DMS 273 (cell line): ENCODE measurements around the gene STX1B.
"Not testable (repeated sequence)": the region's sequence is repeated elsewhere in the genome, so short reads cannot be mapped to it uniquely, and the experiment has no call there.

ENCODE experiments used
- DNase-seq: peaks from one replicate; lab custom pipeline; 2025; ENCODE audit not compliant: unreplicated experiment; lab: John Stamatoyannopoulos, UW

Gene STX1B

GRCh38 chr16:31010585-31011325 is at the start of gene STX1B:
TSS of gene STX1B (minus strand) at chr16:31010638. CDS start at chr16:31010396, 242 bp downstream.
- DNase-seq = peak; percentile 83

DNA sequence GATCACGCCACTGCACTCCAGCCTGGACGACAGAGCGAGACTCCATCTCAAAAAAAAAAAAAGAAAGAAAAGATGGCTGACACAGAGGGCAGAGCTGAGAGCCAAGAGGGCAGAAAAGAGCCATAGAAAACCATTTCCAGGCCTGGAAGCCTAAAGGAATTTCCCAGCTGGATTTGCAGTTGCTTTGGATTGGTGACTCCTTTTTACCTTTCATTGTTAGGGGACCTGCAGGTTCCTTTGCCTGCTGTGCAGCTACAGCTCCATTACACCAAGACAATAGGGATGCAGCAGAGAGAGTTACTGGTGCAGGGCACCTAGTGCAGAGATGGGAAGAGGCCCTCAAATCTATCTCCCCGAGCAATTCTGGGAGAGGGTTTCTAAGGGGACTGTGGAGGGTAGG is 45.2 kb upstream of the STX1B start:
- DNase-seq = no peak

- DNase-seq = no peak
Observed at GRCh38 chr16:31052114-31052513, 41.7 kb upstream of the STX1B start.

DNA sequence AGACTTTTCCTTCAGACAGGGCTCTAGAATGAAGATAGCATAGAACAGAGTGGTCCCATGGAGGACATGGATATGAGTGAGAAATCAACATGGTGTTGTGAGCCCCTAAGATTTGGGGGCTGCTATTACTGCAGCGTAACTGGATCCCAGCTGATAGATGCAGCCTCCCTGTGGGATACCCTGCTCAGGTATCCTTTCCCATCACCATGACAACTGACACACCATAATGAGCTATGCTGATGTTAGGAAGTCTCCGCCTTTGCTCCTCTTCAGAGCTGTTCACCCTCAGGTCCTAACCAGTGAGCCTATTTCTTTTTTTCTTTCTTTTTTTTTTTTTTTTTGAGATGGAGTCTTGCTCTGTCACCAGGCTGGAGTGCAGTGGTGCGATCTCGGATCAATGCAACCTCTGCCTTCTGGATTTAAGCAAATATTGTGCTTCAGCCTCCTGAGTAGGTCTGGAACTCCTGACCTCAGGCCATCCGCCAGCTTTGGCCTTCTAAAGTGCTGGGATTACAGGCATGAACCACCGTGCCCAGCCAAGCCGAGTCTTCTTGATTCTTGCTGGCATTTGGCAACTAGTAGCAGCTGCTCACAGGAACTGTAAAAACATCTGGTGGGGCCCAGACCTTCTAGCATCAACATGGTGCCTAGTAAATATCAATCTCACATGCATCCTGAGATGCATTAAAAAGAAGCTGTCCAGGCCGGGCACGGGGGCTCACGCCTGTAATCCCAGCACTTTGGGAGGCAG is 40.0 kb upstream of the STX1B start:
- peak; percentile 68 for DNase-seq

- DNase-seq = no peak
Observed at GRCh38 chr16:31043898-31044481, 33.6 kb upstream of the STX1B start.

DNA sequence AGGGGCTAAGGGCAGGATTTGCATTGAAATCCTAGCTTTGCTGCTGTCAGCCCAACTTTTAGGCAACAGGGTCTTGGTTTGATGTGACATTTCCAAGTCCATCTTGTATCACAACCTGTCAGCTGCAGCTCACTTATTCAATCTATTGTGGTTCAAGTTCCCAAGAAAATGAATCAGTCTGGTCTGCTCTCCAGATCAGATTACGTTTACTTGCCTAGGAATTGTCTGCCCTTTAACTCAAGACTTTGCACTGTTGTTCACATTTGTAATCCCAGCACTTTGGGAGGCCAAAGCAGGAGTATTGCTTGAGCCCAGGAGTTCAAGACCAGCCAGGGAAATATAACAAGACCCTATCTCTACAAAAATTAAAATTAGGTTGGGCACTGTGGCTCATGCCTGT is 32.9 kb upstream of the STX1B start:
- no peak for DNase-seq

DNA sequence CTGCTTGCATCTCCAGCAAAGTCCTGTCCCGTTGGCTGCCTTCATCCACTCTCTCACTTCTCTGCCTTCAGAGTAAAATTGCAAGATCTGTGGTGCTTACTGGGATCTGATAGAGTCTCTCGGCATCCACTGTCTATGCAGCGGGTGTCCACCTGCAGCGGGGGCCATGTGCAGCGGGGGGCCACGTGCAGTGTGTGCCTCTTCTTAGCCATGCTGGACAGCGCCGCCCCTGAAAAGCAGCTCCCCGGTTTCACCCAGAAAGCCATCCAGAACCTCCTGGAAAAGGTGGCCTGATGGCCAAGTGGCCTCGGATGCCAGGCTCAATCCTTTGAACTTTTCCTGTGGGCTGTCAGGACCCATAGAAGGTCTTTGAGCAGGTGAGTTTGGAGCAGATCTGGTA is 32.4 kb upstream of the STX1B start:
- no peak for DNase-seq

DNA sequence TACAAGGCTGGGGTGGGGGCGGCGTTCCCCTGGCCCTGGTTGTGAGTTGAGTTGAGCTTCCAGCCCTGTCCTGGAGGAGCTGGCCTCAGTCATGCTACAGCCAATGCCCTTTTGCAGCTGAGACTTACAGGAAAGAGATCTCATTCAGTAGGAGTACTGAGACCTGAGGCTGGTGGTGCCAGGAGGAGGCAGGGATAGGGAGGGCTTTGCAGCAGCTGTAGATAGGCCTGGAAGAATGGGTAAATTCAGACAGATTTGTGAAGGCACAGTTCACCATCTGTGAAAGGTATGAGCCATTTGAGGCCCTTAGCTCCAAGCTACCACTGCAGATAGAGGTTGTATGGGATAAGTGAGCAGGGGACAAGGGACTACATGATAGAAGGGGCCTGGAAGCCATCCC is 28.6 kb upstream of the STX1B start:
- DNase-seq = no peak

- no peak for DNase-seq
Observed at GRCh38 chr16:31036691-31037090, 26.3 kb upstream of the STX1B start.

- DNase-seq = peak; percentile 95
Observed at GRCh38 chr16:31033709-31034492, 23.5 kb upstream of the STX1B start.

GRCh38 chr16:31032736-31033708 is 22.6 kb upstream of the STX1B start, which contains the start of gene STX4:
TSS of gene STX4 (plus strand) at chr16:31033558. CDS start at chr16:31033806, 248 bp downstream.
- DNase-seq = peak; percentile 99

DNA sequence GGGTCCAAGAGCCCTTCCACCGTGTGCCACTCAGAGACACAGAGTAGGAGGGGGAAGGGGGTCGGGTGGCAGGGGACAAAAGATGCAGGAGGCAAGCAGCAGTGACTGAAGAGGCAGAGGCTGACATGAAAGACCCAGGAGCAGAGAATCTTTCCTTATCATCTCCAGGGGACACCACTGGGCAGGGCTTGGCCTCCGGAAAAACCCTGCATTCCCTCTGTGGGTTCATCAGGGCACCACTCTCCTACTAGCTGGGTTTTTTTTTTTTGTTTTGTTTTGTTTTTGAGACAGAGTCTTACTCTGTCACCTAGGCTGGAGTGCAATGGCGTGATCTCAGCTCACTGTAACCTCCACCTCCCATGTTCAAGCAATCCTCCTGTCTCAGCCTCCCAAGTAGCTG is 20.8 kb upstream of the STX1B start:
- no peak for DNase-seq

GRCh38 chr16:31029272-31029671 is 18.8 kb upstream of the STX1B start:
- DNase-seq = no peak

DNA sequence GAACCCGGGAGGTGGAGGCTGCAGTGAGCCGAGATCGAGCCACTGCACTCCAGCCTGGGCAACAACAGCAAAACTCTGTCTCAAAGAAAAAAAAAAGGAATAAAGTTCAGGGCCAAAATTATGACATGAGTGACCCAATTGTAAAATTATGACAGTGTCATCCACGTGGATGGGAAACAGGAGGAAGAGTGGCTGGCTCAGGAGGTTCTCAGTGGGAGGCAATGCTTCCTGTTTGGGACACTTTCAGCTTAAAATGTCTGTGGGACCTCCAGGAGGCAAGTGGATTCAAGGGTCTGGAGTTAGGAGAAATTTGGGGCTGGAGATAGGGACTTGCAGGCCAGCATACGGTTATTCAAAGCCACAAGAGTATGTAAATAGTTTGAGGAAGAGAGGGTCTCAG is 14.9 kb upstream of the STX1B start:
- DNase-seq = no peak

DNA sequence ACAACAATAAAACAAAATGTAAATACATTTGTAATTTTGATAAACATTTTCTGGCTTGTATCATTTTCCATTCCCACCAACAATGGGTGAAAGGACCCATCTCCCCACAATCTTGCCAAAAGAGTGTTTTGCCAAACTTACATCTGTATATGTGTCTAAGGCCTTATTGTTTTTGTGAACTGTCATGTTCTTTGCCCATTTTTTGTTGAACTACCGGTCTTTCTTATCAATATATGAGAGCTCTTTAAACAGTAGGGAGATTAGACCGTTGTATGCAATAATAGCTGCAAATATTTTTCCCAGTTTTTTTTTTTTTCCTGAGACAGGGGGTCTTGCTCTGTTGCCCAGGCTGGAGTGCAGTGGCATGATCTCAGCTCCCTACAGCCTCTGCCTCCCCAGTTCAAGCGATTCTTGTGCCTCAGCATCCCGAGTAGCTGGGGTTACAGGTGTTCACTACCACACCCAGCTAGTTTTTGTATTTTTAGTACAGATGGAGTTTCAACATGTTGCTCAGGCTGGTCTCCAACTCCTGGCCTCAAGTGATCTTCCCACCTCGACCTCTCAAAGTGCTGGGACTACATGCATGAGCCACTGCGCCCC is 13.3 kb upstream of the STX1B start:
- no peak for DNase-seq

DNA sequence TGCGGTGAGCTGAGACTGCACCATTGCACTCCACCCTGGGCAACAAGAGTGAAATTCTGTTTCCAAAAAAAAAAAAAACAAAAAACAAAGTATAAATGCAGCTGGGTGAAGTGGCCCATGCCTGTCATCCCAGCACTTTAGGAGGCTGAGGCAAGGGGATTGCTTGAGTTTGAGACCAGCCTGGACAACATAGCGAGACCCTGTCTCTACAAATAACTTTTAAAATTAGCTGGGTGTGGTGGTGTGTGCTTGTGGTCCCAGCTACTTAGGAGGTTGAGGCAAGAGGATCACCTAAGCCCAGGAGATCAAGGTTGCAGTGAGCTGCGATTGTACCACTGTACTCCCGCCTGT is 12.8 kb upstream of the STX1B start:
- no peak for DNase-seq

GRCh38 chr16:31022544-31023251 is 12.3 kb upstream of the STX1B start:
- no peak for DNase-seq

- DNase-seq = no peak
Observed at GRCh38 chr16:31020536-31020935, 10.1 kb upstream of the STX1B start.

GRCh38 chr16:31017756-31018155 is 7.3 kb upstream of the STX1B start:
- DNase-seq = not testable (repeated sequence)
